ENCODE data around the gene GLI2.

- TF ChIP-seq CTCF (IDR thresholded peaks at IDR 0.05), result no peak
- TF ChIP-seq REST (IDR thresholded peaks at IDR 0.05), result no peak
- no peak for TF ChIP-seq NR3C1 (IDR thresholded peaks at IDR 0.05)
- TF ChIP-seq POLR2A (IDR thresholded peaks at IDR 0.05; ENCODE audit: low read length), result no peak
- TF ChIP-seq ELK1 (IDR thresholded peaks at IDR 0.05; ENCODE audit: low read depth, low read length), result no peak
- no peak for TF ChIP-seq USF2 (IDR thresholded peaks at IDR 0.05)
- TF ChIP-seq EP300 (IDR thresholded peaks at IDR 0.05), result no peak
- TF ChIP-seq HOXA7 (CRISPR knock-in tag; IDR thresholded peaks at IDR 0.05), result no peak
- no peak for TF ChIP-seq MAX (IDR thresholded peaks at IDR 0.05)
- TF ChIP-seq ESRRA (IDR thresholded peaks at IDR 0.05; ENCODE audit: borderline replicate concordance, low read length), result no peak
- TF ChIP-seq CEBPB (IDR thresholded peaks at IDR 0.05), result no peak
- TF ChIP-seq SMC3 (IDR thresholded peaks at IDR 0.05), result no peak
- no peak for TF ChIP-seq HDAC2 (IDR thresholded peaks at IDR 0.05)
Measured at GRCh38 chr2:120702801-120703200, 32.9 kb upstream of the GLI2 start.

Data from A549 (cell line).